B cell (primary cell): ENCODE measurements around the gene MRTFB. TPM values are rescaled to one million over a fixed set of nuclear protein-coding genes. Genes with fewer than 3 reads are reported as not detected.
"Not testable (repeated sequence)": the region's sequence is repeated elsewhere in the genome, so short reads cannot be mapped to it uniquely, and the experiment has no call there.

Experiments used
- ATAC-seq: fragments of 200-7000 bp; cut with Tn5 transposase; one replicate; pipeline ENCODE4 v1.10.0; 2021; ENCODE audit warnings: low read depth, mild to moderate bottlenecking, moderate number of reproducible peaks, moderate library complexity
- CTCF ChIA-PET: fragments of 350-600 bp; sonication (Branson Sonifier 250); formaldehyde crosslinking; loops from one replicate; lab custom pipeline; 2021; ENCODE audit warnings: antibody characterized with exemption, inconsistent platforms; lab: Charles Lee
- POLR2A ChIA-PET: fragments of 350-600 bp; sonication (Branson Sonifier 250); formaldehyde crosslinking; loops from one replicate; lab custom pipeline; 2021; ENCODE audit warnings: antibody characterized with exemption; lab: Charles Lee
- DNase-seq: peaks from one replicate; pipeline ENCODE4 v3.0.0; 2013
- H2AFZ ChIP-seq: 2 replicates; pipeline ENCODE4 v1.6.1; 2012; ENCODE audit warnings: mild to moderate bottlenecking, low read depth, low read length; ENCODE audit not compliant: insufficient read depth, poor library complexity, severe bottlenecking
- H3K27ac ChIP-seq, 2 donors: 1 replicate in 1 of 2; 2 replicates in 1 of 2; pipeline ENCODE4 v1.5.1; 2012 to 2013; ENCODE audit warnings: low read length in 2 of 2, mild to moderate bottlenecking in 2 of 2, moderate library complexity in 1 of 2
- H3K27me3 ChIP-seq, 4 experiments: fragments of 200-600 bp in 1 of 4; sonication (generic) in 1 of 4; replicated peaks in 1 of 4; 1 replicate in 2 of 4; 2 replicates in 2 of 4; pipeline versions ENCODE4 v1.6.1 to v1.7.0; 2013 to 2016; ENCODE audit warnings: low read length in 3 of 4, mild to moderate bottlenecking in 2 of 4, mixed read lengths in 1 of 4, moderate library complexity in 1 of 4; ENCODE audit not compliant: insufficient read depth in 4 of 4, control insufficient read depth in 3 of 4; ENCODE audit errors: control extremely low read depth in 1 of 4
- H3K36me3 ChIP-seq, 2 experiments: replicated peaks in 1 of 2; 1 replicate in 1 of 2; 2 replicates in 1 of 2; pipeline versions ENCODE4 v1.6.1 to v1.7.1; 2013; ENCODE audit warnings: low read length in 1 of 2; ENCODE audit not compliant: insufficient read depth in 2 of 2, control insufficient read depth in 1 of 2; ENCODE audit errors: control extremely low read depth in 1 of 2, extremely low read depth in 1 of 2
- H3K4me1 ChIP-seq, 2 donors: fragments of 200-600 bp in 1 of 2; sonication (generic) in 1 of 2; 1 replicate in 1 of 2; 2 replicates in 1 of 2; pipeline versions ENCODE4 v1.5.1 to v1.6.1; 2013 to 2017; ENCODE audit warnings: low read length in 2 of 2; ENCODE audit not compliant: control insufficient read depth in 2 of 2, insufficient read depth in 2 of 2
- H3K4me2 ChIP-seq: replicated peaks from 2 replicates; pipeline ENCODE3; 2012; ENCODE audit warnings: mild to moderate bottlenecking, low read depth, low read length; ENCODE audit not compliant: poor library complexity, severe bottlenecking
- H3K4me3 ChIP-seq, 5 experiments: fragments of 200-600 bp in 1 of 5; sonication (generic) in 1 of 5; 1 replicate in 3 of 5; 2 replicates in 2 of 5; pipeline versions ENCODE4 v1.5.1 to v1.7.0; 2011 to 2016; ENCODE audit warnings: low read length in 4 of 5, mild to moderate bottlenecking in 4 of 5, low read depth in 2 of 5, control low read depth in 1 of 5, moderate library complexity in 1 of 5; ENCODE audit not compliant: insufficient read depth in 1 of 5; ENCODE audit errors: control extremely low read depth in 1 of 5, extremely low read depth in 1 of 5
- H3K79me2 ChIP-seq: fragments of 200-600 bp; sonication (generic); one replicate; pipeline ENCODE4 v1.6.0; 2016; ENCODE audit warnings: low read length; ENCODE audit not compliant: control insufficient read depth, insufficient read depth
- H3K9ac ChIP-seq: fragments of 200-600 bp; sonication (generic); 2 replicates; pipeline ENCODE4 v1.6.1; 2017; ENCODE audit warnings: mild to moderate bottlenecking, low read length, moderate library complexity
- H3K9me3 ChIP-seq, 3 donors: one replicate each; pipeline versions ENCODE4 v1.6.1 to v1.7.1; 2013; ENCODE audit warnings: low read length in 2 of 3; ENCODE audit not compliant: control insufficient read depth in 2 of 3, insufficient read depth in 1 of 3; ENCODE audit errors: control extremely low read depth in 1 of 3
- H4K20me1 ChIP-seq: 2 replicates; pipeline ENCODE4 v1.6.0; 2012; ENCODE audit warnings: mild to moderate bottlenecking, low read length; ENCODE audit not compliant: insufficient read depth, control insufficient read depth, poor library complexity, severe bottlenecking
- H3K27ac Mint-ChIP-seq: one replicate; pipeline ENCODE4 v1.8.0; 2021; ENCODE audit warnings: mixed read lengths
- H3K27me3 Mint-ChIP-seq: one replicate; pipeline ENCODE4 v1.8.0; 2021; ENCODE audit warnings: mixed read lengths
- H3K4me1 Mint-ChIP-seq: one replicate; pipeline ENCODE4 v1.8.0; 2021; ENCODE audit warnings: mixed read lengths
- H3K4me3 Mint-ChIP-seq: one replicate; pipeline ENCODE4 v1.8.0; 2021; ENCODE audit warnings: mixed read lengths
- H3K9me3 Mint-ChIP-seq: one replicate; pipeline ENCODE4 v1.8.0; 2022; ENCODE audit warnings: mixed read lengths; ENCODE audit not compliant: insufficient read depth
- EZH2 ChIP-seq: IDR thresholded peaks from 2 replicates; pipeline ENCODE4 v1.6.1; 2012; ENCODE audit warnings: borderline replicate concordance, low read depth, mild to moderate bottlenecking, moderate library complexity, low read length; ENCODE audit not compliant: insufficient read depth, poor library complexity, severe bottlenecking
- WGBS: methylation state at CpG from one replicate; pipeline ENCODE4 v1.1.5; 2013; ENCODE audit warnings: missing lambda C conversion rate; ENCODE audit not compliant: insufficient coverage; 5-methylcytosine and 5-hydroxymethylcytosine counted together
- intact Hi-C: fragments of 100-400 bp; cut with micrococcal nuclease; formaldehyde crosslinking; loops from one replicate; pipeline ENCODE4 v1.10.0; 2022
- polyA plus RNA-seq: library from polyadenylated mRNA; depleted of rRNA; stranded (reverse); fragments of >200 nt; gene quantifications from 2 replicates; pipeline ENCODE4 v1.2.3, GENCODE V29; 2012
- total RNA-seq, 2 donors: library from RNA; stranded (reverse); fragments of 120-200 nt in 1 of 2; gene quantifications; 1 replicate in 1 of 2; 2 replicates in 1 of 2; pipeline versions ENCODE4 v1.2.3 to v1.2.4, GENCODE V29; 2013 to 2022
- TF ChIP-seq, protein P1 (sequence below): fragments of 200-600 bp; IDR thresholded peaks from one replicate; pipeline ENCODE4 v1.8.0; 2022; ENCODE audit warnings: antibody characterized with exemption, mild to moderate bottlenecking

MRTFB gene
- total and polyA plus RNA-seq, 2 donors (not counting 1 experiment from before 2014, with no cell fraction given) = 6.6 to 39.5 TPM

DNA sequence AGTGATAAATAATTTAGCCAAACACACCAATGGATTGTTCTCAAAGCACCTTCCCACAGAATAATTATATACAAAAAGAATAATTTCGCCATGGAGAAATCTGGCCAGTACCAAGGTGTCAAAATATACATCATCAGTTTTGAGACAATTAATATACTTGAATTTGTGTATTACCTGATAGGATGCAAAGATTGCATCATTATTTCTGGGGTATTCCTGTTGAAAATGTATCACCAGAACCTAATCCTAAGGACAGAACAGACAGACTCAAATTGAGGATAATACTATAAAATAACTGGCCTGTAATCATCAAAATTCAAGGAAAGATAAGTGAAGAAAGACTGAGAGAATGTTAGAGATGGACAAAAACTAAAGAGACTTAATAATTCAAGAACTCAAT is 111.9 kb downstream of the MRTFB start:
- no peak overlapping the region for H3K4me2 ChIP-seq
- H4K20me1 ChIP-seq = no peaks in the 10 kb centered on the region
- ChIA-PET CTCF (no interaction called here), POLR2A (no interaction called here)
- H2AFZ ChIP-seq = no peak overlapping the region
- H3K27me3 Mint-ChIP-seq = no peaks in the 10 kb centered on the region
- no peak overlapping the region for H3K4me3 ChIP-seq
- H3K27ac Mint-ChIP-seq = no peak overlapping the region
- H3K27ac ChIP-seq = no peak overlapping the region
- H3K27me3 ChIP-seq = no peaks in the 10 kb centered on the region
- H3K4me1 Mint-ChIP-seq = no peaks in the 10 kb centered on the region
- H3K36me3 ChIP-seq = no peaks in the 10 kb centered on the region
- intact Hi-C loops = no loop called here
- DNase-seq = no peak
- no peak for ATAC-seq
- no peak overlapping the region for H3K4me3 Mint-ChIP-seq
- no peak overlapping the region for H3K9ac ChIP-seq
- H3K9me3 ChIP-seq = no peaks in the 10 kb centered on the region
- no peaks in the 10 kb centered on the region for H3K79me2 ChIP-seq
- H3K4me1 ChIP-seq = no peaks in the 10 kb centered on the region
- WGBS = no CpG with 5 or more reads among the region's 1 CpG
- no peak for TF ChIP-seq EZH2
- TF ChIP-seq, protein P1, sequence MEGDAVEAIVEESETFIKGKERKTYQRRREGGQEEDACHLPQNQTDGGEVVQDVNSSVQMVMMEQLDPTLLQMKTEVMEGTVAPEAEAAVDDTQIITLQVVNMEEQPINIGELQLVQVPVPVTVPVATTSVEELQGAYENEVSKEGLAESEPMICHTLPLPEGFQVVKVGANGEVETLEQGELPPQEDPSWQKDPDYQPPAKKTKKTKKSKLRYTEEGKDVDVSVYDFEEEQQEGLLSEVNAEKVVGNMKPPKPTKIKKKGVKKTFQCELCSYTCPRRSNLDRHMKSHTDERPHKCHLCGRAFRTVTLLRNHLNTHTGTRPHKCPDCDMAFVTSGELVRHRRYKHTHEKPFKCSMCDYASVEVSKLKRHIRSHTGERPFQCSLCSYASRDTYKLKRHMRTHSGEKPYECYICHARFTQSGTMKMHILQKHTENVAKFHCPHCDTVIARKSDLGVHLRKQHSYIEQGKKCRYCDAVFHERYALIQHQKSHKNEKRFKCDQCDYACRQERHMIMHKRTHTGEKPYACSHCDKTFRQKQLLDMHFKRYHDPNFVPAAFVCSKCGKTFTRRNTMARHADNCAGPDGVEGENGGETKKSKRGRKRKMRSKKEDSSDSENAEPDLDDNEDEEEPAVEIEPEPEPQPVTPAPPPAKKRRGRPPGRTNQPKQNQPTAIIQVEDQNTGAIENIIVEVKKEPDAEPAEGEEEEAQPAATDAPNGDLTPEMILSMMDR = no peak
- H3K9me3 Mint-ChIP-seq = no peaks in the 10 kb centered on the region

DNA sequence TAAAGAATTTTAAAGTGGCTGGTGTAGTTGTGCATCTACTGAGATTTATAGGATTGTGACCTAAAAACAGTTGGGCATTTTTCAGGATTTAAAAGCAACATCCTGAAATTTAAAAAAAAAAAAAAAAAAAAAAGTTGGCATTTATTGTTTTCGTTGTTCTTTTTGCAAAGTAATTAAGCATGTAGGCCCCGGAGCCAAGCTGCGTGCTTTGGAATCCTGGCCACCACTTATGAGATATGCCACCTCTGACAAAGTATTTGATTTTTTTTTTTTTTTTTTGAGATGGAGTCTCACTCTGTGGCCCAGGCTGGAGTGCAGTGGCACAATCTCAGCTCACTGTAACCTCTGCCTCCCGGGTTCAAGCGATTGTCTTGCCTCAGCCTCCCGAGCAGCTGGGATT is 112.8 kb downstream of the MRTFB start:
- 100% methylated on average over 2 of the region's 6 CpGs for WGBS
- H3K4me3 ChIP-seq, H3K4me1 ChIP-seq, POLR2A ChIA-PET, H3K27me3 ChIP-seq, H3K36me3 ChIP-seq, H3K9me3 Mint-ChIP-seq, CTCF ChIA-PET, ATAC-seq, H3K4me1 Mint-ChIP-seq, intact Hi-C loops, H2AFZ ChIP-seq, H3K9ac ChIP-seq, H4K20me1 ChIP-seq, H3K27ac Mint-ChIP-seq, H3K27me3 Mint-ChIP-seq, H3K27ac ChIP-seq, H3K79me2 ChIP-seq, H3K4me3 Mint-ChIP-seq, DNase-seq, H3K4me2 ChIP-seq, H3K9me3 ChIP-seq: not testable (repeated sequence)
